ENCODE results near the gene FOSB. TPM values are rescaled to one million over a fixed set of nuclear protein-coding genes. Genes with fewer than 3 reads are reported as not detected.
A peak's percentile ranks its signal among the peaks of the same experiment; 100 is the strongest.

The FOSB gene
- total RNA-seq, 4 donors from 2014 or later = 0.85 to 56.1 (median 9.6) TPM

- no peaks in the 10 kb centered on the region for H3K27me3 ChIP-seq
- no peaks in the 10 kb centered on the region for H3K9me3 ChIP-seq
- H3K4me1 ChIP-seq = peaks cover 5 to 24% (median 8%) of the 10 kb centered on the region in 4 donors
- TF ChIP-seq CTCF (IDR thresholded peaks at IDR 0.05) (no peak), POLR2A (IDR thresholded peaks at IDR 0.05) (no peak)
- H3K27ac ChIP-seq = peak overlapping the region; percentile 57 to 81 (median 74)
- no peaks in the 10 kb centered on the region for H3K36me3 ChIP-seq
- no peak for DNase-seq
- no peak overlapping the region for H3K4me3 ChIP-seq
These were observed 11.3 kb upstream of the FOSB start for GRCh38 chr19:45456500-45456815.

- no peak for DNase-seq
- TF ChIP-seq CTCF (IDR thresholded peaks at IDR 0.05) = no peak
- no peak for TF ChIP-seq POLR2A (IDR thresholded peaks at IDR 0.05)
- Histone ChIP-seq H3K4me1 (peaks cover 5 to 17% (median 8%) of the 10 kb centered on the region in 4 donors), H3K36me3 (no peaks in the 10 kb centered on the region), H3K27me3 (no peaks in the 10 kb centered on the region), H3K4me3 (no peak overlapping the region), H3K9me3 (no peaks in the 10 kb centered on the region), H3K27ac (no peak overlapping the region)
These were observed 10.0 kb upstream of the FOSB start for GRCh38 chr19:45457776-45458175.

- Histone ChIP-seq H3K4me3 (no peak overlapping the region), H3K27me3 (no peaks in the 10 kb centered on the region), H3K36me3 (no peaks in the 10 kb centered on the region), H3K4me1 (peaks cover 0 to 7% (median 5%) of the 10 kb centered on the region in 4 donors), H3K27ac (no peak overlapping the region), H3K9me3 (no peaks in the 10 kb centered on the region)
- no peak for DNase-seq
- TF ChIP-seq POLR2A (IDR thresholded peaks at IDR 0.05) (no peak), CTCF (IDR thresholded peaks at IDR 0.05) (no peak)
These were observed 6.9 kb upstream of the FOSB start for GRCh38 chr19:45460807-45461347.

GRCh38 chr19:45462174-45462573 lies 5.6 kb upstream of the FOSB start:
- Histone ChIP-seq H3K27ac (no peak overlapping the region), H3K4me3 (no peak overlapping the region), H3K36me3 (no peaks in the 10 kb centered on the region), H3K4me1 (peaks cover 0 to 4% (median 2%) of the 10 kb centered on the region in 4 donors), H3K27me3 (no peaks in the 10 kb centered on the region), H3K9me3 (no peaks in the 10 kb centered on the region)
- no peak for DNase-seq
- TF ChIP-seq CTCF (IDR thresholded peaks at IDR 0.05) (no peak), POLR2A (IDR thresholded peaks at IDR 0.05) (no peak)

- Histone ChIP-seq H3K27ac (no peak overlapping the region), H3K4me3 (no peak overlapping the region), H3K36me3 (no peaks in the 10 kb centered on the region), H3K9me3 (no peaks in the 10 kb centered on the region), H3K27me3 (no peaks in the 10 kb centered on the region), H3K4me1 (peaks cover 0 to 8% (median 4%) of the 10 kb centered on the region in 4 donors)
- no peak for DNase-seq
- TF ChIP-seq CTCF (IDR thresholded peaks at IDR 0.05) (no peak), POLR2A (IDR thresholded peaks at IDR 0.05) (no peak)
These were observed 4.6 kb upstream of the FOSB start for GRCh38 chr19:45463241-45463640.

GRCh38 chr19:45464274-45464673 lies 3.5 kb upstream of the FOSB start:
- DNase-seq = no peak
- TF ChIP-seq CTCF (IDR thresholded peaks at IDR 0.05) = no peak
- no peak for TF ChIP-seq POLR2A (IDR thresholded peaks at IDR 0.05)
- Histone ChIP-seq H3K27me3 (no peaks in the 10 kb centered on the region), H3K4me3 (no peak overlapping the region), H3K9me3 (no peaks in the 10 kb centered on the region), H3K36me3 (no peaks in the 10 kb centered on the region), H3K4me1 (peaks cover 0 to 14% (median 6%) of the 10 kb centered on the region in 4 donors), H3K27ac (no peak overlapping the region)

All from Peyer's patch (tissue), 4 donors.